WTC11 (cell line): Measurements from ENCODE around the gene SNRPA.

Experiments used
- ESRRA ChIP-seq: sonication (generic); formaldehyde crosslinking; IDR thresholded peaks from 2 replicates; pipeline ENCODE4 v1.8.1; 2022; ENCODE audit warnings: mild to moderate bottlenecking, missing genetic modification reagents, borderline replicate concordance
- ETV6 ChIP-seq: sonication (generic); formaldehyde crosslinking; IDR thresholded peaks from 2 replicates; pipeline ENCODE4 v1.8.1; 2022; ENCODE audit warnings: mild to moderate bottlenecking, missing genetic modification reagents
- HMGA2 ChIP-seq: fragments of 250-450 bp; sonication (Bioruptor Pico); IDR thresholded peaks from 2 replicates; pipeline ENCODE4 v1.4.0; 2021; ENCODE audit warnings: mild to moderate bottlenecking, moderate library complexity
- MAX ChIP-seq: sonication (generic); formaldehyde crosslinking; IDR thresholded peaks from 2 replicates; pipeline ENCODE4 v1.8.0; 2022; ENCODE audit warnings: mild to moderate bottlenecking, missing genetic modification reagents
- NFYB ChIP-seq: sonication (generic); formaldehyde crosslinking; conservative IDR thresholded peaks from 2 replicates; pipeline ENCODE4 v1.8.0; 2022; ENCODE audit warnings: low read depth, missing genetic modification reagents
- SMAD3 ChIP-seq: sonication (generic); formaldehyde crosslinking; IDR thresholded peaks from 2 replicates; pipeline ENCODE4 v1.8.0; 2022; ENCODE audit warnings: missing genetic modification reagents, mild to moderate bottlenecking, borderline replicate concordance
- TEAD4 ChIP-seq: sonication (generic); formaldehyde crosslinking; IDR thresholded peaks from 2 replicates; pipeline ENCODE4 v1.8.0; 2022; ENCODE audit warnings: mild to moderate bottlenecking, missing genetic modification reagents
- TF ChIP-seq, protein P1 (sequence below): fragments of 200-600 bp; IDR thresholded peaks from 2 replicates; pipeline ENCODE4 v1.8.0; 2022; ENCODE audit warnings: antibody characterized with exemption

DNA sequence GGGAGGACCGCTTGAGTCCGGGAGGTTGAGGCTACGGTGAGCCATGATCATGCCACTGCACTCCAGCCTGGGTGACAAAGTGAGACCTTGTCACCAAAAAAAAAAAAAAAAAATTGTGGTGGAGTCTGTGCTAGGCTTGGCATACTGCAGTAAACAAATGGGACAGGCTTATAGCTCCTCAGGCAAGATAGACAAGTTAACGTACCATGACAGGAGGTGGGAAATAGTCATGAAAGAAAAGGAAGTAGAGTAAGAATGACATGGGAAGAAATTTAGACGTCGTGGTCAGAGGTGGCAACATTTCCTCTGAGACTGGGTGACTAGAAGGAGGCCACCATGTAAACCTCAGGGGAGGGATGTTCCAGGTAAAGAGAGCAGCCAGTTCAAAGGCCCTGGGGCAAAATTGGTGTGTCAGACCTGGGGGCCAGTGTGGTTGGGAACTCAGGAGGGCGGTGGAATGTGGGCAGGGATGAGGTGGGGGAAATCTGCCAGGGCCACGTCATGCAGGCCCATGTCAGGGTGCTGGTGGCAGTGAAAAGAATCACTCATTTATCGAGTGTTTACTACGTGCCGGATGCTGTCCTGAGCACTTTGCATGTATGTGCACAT is 5.6 kb downstream of the SNRPA start:
- TF ChIP-seq, protein P1, sequence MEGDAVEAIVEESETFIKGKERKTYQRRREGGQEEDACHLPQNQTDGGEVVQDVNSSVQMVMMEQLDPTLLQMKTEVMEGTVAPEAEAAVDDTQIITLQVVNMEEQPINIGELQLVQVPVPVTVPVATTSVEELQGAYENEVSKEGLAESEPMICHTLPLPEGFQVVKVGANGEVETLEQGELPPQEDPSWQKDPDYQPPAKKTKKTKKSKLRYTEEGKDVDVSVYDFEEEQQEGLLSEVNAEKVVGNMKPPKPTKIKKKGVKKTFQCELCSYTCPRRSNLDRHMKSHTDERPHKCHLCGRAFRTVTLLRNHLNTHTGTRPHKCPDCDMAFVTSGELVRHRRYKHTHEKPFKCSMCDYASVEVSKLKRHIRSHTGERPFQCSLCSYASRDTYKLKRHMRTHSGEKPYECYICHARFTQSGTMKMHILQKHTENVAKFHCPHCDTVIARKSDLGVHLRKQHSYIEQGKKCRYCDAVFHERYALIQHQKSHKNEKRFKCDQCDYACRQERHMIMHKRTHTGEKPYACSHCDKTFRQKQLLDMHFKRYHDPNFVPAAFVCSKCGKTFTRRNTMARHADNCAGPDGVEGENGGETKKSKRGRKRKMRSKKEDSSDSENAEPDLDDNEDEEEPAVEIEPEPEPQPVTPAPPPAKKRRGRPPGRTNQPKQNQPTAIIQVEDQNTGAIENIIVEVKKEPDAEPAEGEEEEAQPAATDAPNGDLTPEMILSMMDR: no peak
- TF ChIP-seq ETV6 (CRISPR knock-in tag) (no peak), MAX (CRISPR knock-in tag) (no peak), HMGA2 (CRISPR knock-in tag) (no peak), NFYB (CRISPR knock-in tag) (no peak), ESRRA (CRISPR knock-in tag) (no peak), TEAD4 (CRISPR knock-in tag) (no peak), SMAD3 (no peak)
